Stimulated activated effector memory CD8-positive, alpha-beta T cell treated with anti-CD3 and anti-CD28 coated beads, Interleukin-12 subunit alpha, Interleukin-12 subunit beta, amount 100 ng/mL, for 72 hours (primary cell): Measurements from ENCODE around the gene NKIRAS2.

Experiments
- ATAC-seq: fragments of 150-1000 bp; cut with Tn5 transposase; 2 replicates; pipeline ENCODE4 v1.10.0; 2021
- DNase-seq, 2 donors: peaks; one replicate each; pipeline ENCODE4 v3.0.0; 2021 to 2022; ENCODE audit warnings: low spot score in 2 of 2
- H3K27ac Mint-ChIP-seq: one replicate; pipeline ENCODE4 v1.8.0; 2022; ENCODE audit warnings: mild to moderate bottlenecking, mixed read lengths
- H3K36me3 Mint-ChIP-seq: one replicate; pipeline ENCODE4 v1.8.0; 2022; ENCODE audit warnings: mild to moderate bottlenecking, mixed read lengths
- H3K4me1 Mint-ChIP-seq: one replicate; pipeline ENCODE4 v1.8.0; 2022; ENCODE audit warnings: mixed read lengths
- H3K4me3 Mint-ChIP-seq: one replicate; pipeline ENCODE4 v1.8.0; 2022; ENCODE audit warnings: mild to moderate bottlenecking, mixed read lengths
- H3K9me3 Mint-ChIP-seq: one replicate; pipeline ENCODE4 v1.8.0; 2022; ENCODE audit warnings: mixed read lengths

NKIRAS2 gene

DNA sequence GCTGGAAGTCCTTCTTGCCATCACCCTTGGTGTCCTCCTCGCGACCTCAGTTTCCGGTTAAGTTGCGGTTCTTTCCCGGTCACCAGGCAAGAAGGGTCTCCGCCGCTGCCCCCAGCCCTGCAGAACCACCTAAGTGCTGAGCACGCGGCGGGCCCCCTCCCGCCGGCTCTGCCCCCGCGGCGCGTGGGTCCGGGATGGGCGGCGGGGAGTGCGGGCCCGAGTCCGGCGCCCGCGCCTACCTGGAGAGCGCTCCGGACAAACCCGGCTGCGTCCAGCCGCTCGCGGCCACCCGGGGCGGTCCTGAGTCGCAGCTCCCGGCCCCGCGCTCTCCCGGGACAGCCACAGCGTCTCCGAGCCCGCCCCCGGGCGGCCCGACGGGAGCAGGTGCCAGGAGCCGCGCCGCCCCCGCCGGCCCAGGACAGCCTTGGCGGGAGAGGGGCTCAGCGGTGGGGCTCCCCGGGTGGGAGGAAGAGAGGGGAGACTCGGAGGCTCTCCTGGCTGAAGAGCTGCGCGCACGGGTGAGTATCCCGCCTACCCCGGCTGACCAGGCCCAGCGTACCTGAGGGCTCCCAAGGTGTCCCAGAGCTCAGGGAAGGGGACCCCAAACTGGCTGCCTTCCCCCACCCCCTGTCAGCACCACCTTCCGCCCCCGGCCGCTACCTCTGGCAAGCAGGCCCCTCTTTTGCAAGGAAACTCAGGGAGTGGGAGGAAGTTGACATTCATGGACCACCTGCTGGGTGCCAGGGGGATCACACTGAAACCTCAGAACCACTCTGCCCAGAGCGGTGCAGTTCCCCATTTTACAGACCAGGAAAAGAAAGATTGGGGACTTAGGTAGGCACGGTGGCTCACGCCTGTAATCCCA, 52.7 kb downstream of the NKIRAS2 start:
- DNase-seq = no peak
- no peak overlapping the region for H3K27ac Mint-ChIP-seq

More for the DNA sequence above, 52.7 kb downstream of the NKIRAS2 start:
- H3K36me3 Mint-ChIP-seq = no peaks in the 10 kb centered on the region
- peak overlapping the region; percentile 39 for H3K4me3 Mint-ChIP-seq
- no peaks in the 10 kb centered on the region for H3K9me3 Mint-ChIP-seq
- no peak for ATAC-seq
- H3K4me1 Mint-ChIP-seq = peaks cover 10% of the 10 kb centered on the region
